Dendritic cell treated with granulocyte-macrophage colony-stimulating factor and Interleukin-4, amounts not matched to agents 40 ng/mL and 50 ng/mL, for 4 days (primary cell): ENCODE data around the gene TMEM212.

Experiments used
- H3K27ac Mint-ChIP-seq: one replicate; pipeline ENCODE4 v1.8.0; 2022; ENCODE audit warnings: mild to moderate bottlenecking, mixed read lengths
- H3K27me3 Mint-ChIP-seq: one replicate; pipeline ENCODE4 v1.8.0; 2022; ENCODE audit warnings: mild to moderate bottlenecking, mixed read lengths
- H3K36me3 Mint-ChIP-seq: one replicate; pipeline ENCODE4 v1.8.0; 2022; ENCODE audit warnings: low read depth, mixed read lengths
- H3K4me1 Mint-ChIP-seq: one replicate; pipeline ENCODE4 v1.8.0; 2022; ENCODE audit warnings: low read depth, mixed read lengths
- H3K4me3 Mint-ChIP-seq: one replicate; pipeline ENCODE4 v1.8.0; 2022; ENCODE audit warnings: mild to moderate bottlenecking, moderate library complexity, mixed read lengths
- H3K9me3 Mint-ChIP-seq: one replicate; pipeline ENCODE4 v1.8.0; 2022; ENCODE audit warnings: mixed read lengths
- intact Hi-C: fragments of 100-400 bp; cut with micrococcal nuclease; formaldehyde crosslinking; loops from one replicate; pipeline ENCODE4 v1.15.0; 2022

The TMEM212 gene

GRCh38 chr3:171822431-171823106 lies 20.6 kb upstream of the TMEM212 start:
- Mint-ChIP-seq H3K27ac (no peak overlapping the region), H3K4me3 (no peak overlapping the region), H3K9me3 (no peaks in the 10 kb centered on the region), H3K4me1 (peaks cover 30% of the 10 kb centered on the region), H3K36me3 (no peaks in the 10 kb centered on the region), H3K27me3 (peaks cover 2% of the 10 kb centered on the region)
- intact Hi-C loops: no loop called here

- no peaks in the 10 kb centered on the region for H3K9me3 Mint-ChIP-seq
- peak overlapping the region; percentile 8 for H3K27ac Mint-ChIP-seq
- intact Hi-C loops: no loop called here
Measured at GRCh38 chr3:171824116-171824515, 19.0 kb upstream of the TMEM212 start.

GRCh38 chr3:171824824-171825221 lies 18.3 kb upstream of the TMEM212 start:
- Mint-ChIP-seq H3K36me3 (no peaks in the 10 kb centered on the region), H3K9me3 (no peaks in the 10 kb centered on the region), H3K27ac (peak overlapping the region; percentile 8), H3K4me1 (peaks cover 52% of the 10 kb centered on the region), H3K4me3 (no peak overlapping the region), H3K27me3 (peaks cover 2% of the 10 kb centered on the region)
- intact Hi-C loops: loop anchor here (5.0 kb wide), 1 partner anchor 43 kb away; no protein-coding TSS in a partner anchor

More at GRCh38 chr3:171824116-171824515, 19.0 kb upstream of the TMEM212 start:
- no peaks in the 10 kb centered on the region for H3K36me3 Mint-ChIP-seq
- H3K4me3 Mint-ChIP-seq: no peak overlapping the region
- H3K4me1 Mint-ChIP-seq: peaks cover 46% of the 10 kb centered on the region
- peaks cover 2% of the 10 kb centered on the region for H3K27me3 Mint-ChIP-seq

- intact Hi-C loops: loop anchor here (5.0 kb wide), 1 partner anchor 43 kb away; no protein-coding TSS in a partner anchor
- Mint-ChIP-seq H3K27me3 (peaks cover 2% of the 10 kb centered on the region), H3K4me1 (peaks cover 57% of the 10 kb centered on the region), H3K36me3 (no peaks in the 10 kb centered on the region), H3K4me3 (no peak overlapping the region), H3K9me3 (no peaks in the 10 kb centered on the region), H3K27ac (no peak overlapping the region)
Measured at GRCh38 chr3:171825222-171825828, 17.8 kb upstream of the TMEM212 start.

- Mint-ChIP-seq H3K9me3 (no peaks in the 10 kb centered on the region), H3K36me3 (no peaks in the 10 kb centered on the region), H3K27me3 (peaks cover 2% of the 10 kb centered on the region), H3K4me1 (peaks cover 52% of the 10 kb centered on the region), H3K27ac (no peak overlapping the region), H3K4me3 (no peak overlapping the region)
- intact Hi-C loops: loop anchor here (5.0 kb wide), 1 partner anchor 45 kb away; no protein-coding TSS in a partner anchor
Measured at GRCh38 chr3:171827385-171827784, 15.8 kb upstream of the TMEM212 start.

GRCh38 chr3:171827836-171828458 lies 15.2 kb upstream of the TMEM212 start:
- peak overlapping the region; percentile 19 for H3K4me3 Mint-ChIP-seq
- peaks cover 2% of the 10 kb centered on the region for H3K27me3 Mint-ChIP-seq
- peaks cover 51% of the 10 kb centered on the region for H3K4me1 Mint-ChIP-seq
- H3K36me3 Mint-ChIP-seq: no peaks in the 10 kb centered on the region
- intact Hi-C loops: loop anchor here (5.0 kb wide), 1 partner anchor 46 kb away; no protein-coding TSS in a partner anchor
- no peak overlapping the region for H3K27ac Mint-ChIP-seq
- H3K9me3 Mint-ChIP-seq: no peaks in the 10 kb centered on the region

- Mint-ChIP-seq H3K36me3 (no peaks in the 10 kb centered on the region), H3K27ac (no peak overlapping the region), H3K4me1 (peaks cover 40% of the 10 kb centered on the region), H3K27me3 (peaks cover 2% of the 10 kb centered on the region), H3K4me3 (no peak overlapping the region), H3K9me3 (no peaks in the 10 kb centered on the region)
- intact Hi-C loops: loop anchor here (5.0 kb wide), 1 partner anchor 47 kb away; no protein-coding TSS in a partner anchor
Measured at GRCh38 chr3:171828902-171829770, 14.0 kb upstream of the TMEM212 start.

- Mint-ChIP-seq H3K27ac (peak overlapping the region; percentile 39), H3K9me3 (no peaks in the 10 kb centered on the region), H3K4me1 (peaks cover 37% of the 10 kb centered on the region), H3K4me3 (no peak overlapping the region), H3K27me3 (no peaks in the 10 kb centered on the region), H3K36me3 (no peaks in the 10 kb centered on the region)
- intact Hi-C loops: loop anchor here (5.0 to 10.0 kb wide), 2 partner anchors 48 to 515 kb away; no protein-coding TSS in a partner anchor
Measured at GRCh38 chr3:171829841-171830517, 13.2 kb upstream of the TMEM212 start.

GRCh38 chr3:171830518-171830875 lies 12.7 kb upstream of the TMEM212 start:
- intact Hi-C loops: loop anchor here (10.0 kb wide), 1 partner anchor 514 kb away; no protein-coding TSS in a partner anchor
- Mint-ChIP-seq H3K9me3 (no peaks in the 10 kb centered on the region), H3K4me3 (no peak overlapping the region)

GRCh38 chr3:171831936-171832335 lies 11.2 kb upstream of the TMEM212 start:
- intact Hi-C loops: loop anchor here (10.0 kb wide), 1 partner anchor 513 kb away; no protein-coding TSS in a partner anchor
- no peaks in the 10 kb centered on the region for H3K9me3 Mint-ChIP-seq

More at GRCh38 chr3:171830518-171830875, 12.7 kb upstream of the TMEM212 start:
- no peaks in the 10 kb centered on the region for H3K36me3 Mint-ChIP-seq
- H3K4me1 Mint-ChIP-seq: peaks cover 36% of the 10 kb centered on the region
- no peak overlapping the region for H3K27ac Mint-ChIP-seq
- no peaks in the 10 kb centered on the region for H3K27me3 Mint-ChIP-seq

GRCh38 chr3:171832989-171833388 lies 10.2 kb upstream of the TMEM212 start:
- intact Hi-C loops: loop anchor here (10.0 kb wide), 1 partner anchor 512 kb away; no protein-coding TSS in a partner anchor
- Mint-ChIP-seq H3K27me3 (no peaks in the 10 kb centered on the region), H3K9me3 (no peaks in the 10 kb centered on the region), H3K4me3 (no peak overlapping the region), H3K4me1 (peaks cover 40% of the 10 kb centered on the region), H3K36me3 (no peaks in the 10 kb centered on the region), H3K27ac (no peak overlapping the region)

More at GRCh38 chr3:171831936-171832335, 11.2 kb upstream of the TMEM212 start:
- Mint-ChIP-seq H3K27me3 (no peaks in the 10 kb centered on the region), H3K4me1 (peaks cover 42% of the 10 kb centered on the region), H3K4me3 (no peak overlapping the region), H3K27ac (no peak overlapping the region), H3K36me3 (no peaks in the 10 kb centered on the region)

- Mint-ChIP-seq H3K36me3 (no peaks in the 10 kb centered on the region), H3K4me3 (no peak overlapping the region), H3K27ac (no peak overlapping the region), H3K4me1 (peaks cover 40% of the 10 kb centered on the region), H3K27me3 (no peaks in the 10 kb centered on the region), H3K9me3 (no peaks in the 10 kb centered on the region)
- intact Hi-C loops: loop anchor here (10.0 kb wide), 1 partner anchor 511 kb away; no protein-coding TSS in a partner anchor
Measured at GRCh38 chr3:171833789-171834460, 9.2 kb upstream of the TMEM212 start.
